ENCODE measurements around the gene GHR.

DNA sequence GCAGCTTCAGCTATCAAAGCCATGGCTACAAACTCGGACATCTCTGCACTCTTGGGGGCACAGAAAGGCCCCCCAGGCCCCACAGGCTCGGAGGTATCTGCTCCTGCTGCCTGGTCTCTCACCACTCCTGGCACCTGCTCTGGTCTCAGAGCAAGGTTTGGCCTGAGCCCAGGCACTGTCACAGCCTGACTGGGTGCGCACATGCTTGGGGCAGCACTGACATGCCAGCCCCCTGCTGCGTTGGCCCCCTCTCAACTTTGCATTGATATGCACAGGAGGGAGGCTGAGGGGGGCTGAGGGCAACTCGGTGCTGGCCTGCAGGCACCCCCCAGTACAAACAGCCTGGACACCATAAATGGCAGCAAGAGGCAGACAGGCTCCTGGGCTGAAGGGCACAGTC, 27.1 kb upstream of the GHR start:
- TF ChIP-seq, protein P1, sequence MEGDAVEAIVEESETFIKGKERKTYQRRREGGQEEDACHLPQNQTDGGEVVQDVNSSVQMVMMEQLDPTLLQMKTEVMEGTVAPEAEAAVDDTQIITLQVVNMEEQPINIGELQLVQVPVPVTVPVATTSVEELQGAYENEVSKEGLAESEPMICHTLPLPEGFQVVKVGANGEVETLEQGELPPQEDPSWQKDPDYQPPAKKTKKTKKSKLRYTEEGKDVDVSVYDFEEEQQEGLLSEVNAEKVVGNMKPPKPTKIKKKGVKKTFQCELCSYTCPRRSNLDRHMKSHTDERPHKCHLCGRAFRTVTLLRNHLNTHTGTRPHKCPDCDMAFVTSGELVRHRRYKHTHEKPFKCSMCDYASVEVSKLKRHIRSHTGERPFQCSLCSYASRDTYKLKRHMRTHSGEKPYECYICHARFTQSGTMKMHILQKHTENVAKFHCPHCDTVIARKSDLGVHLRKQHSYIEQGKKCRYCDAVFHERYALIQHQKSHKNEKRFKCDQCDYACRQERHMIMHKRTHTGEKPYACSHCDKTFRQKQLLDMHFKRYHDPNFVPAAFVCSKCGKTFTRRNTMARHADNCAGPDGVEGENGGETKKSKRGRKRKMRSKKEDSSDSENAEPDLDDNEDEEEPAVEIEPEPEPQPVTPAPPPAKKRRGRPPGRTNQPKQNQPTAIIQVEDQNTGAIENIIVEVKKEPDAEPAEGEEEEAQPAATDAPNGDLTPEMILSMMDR (IDR thresholded peaks at IDR 0.05): no peak
- TF ChIP-seq EP300 (IDR thresholded peaks at IDR 0.05): no peak
- no peak for TF ChIP-seq POLR2A (IDR thresholded peaks at IDR 0.05)
- TF ChIP-seq POLR2AphosphoS5 (IDR thresholded peaks at IDR 0.05): no peak
